Esophagus (tissue), 2 donors: ENCODE measurements around the gene OGFOD1. TPM values are rescaled to one million over a fixed set of nuclear protein-coding genes. Genes with fewer than 3 reads are reported as not detected.
"Not testable (repeated sequence)": the region's sequence is repeated elsewhere in the genome, so short reads cannot be mapped to it uniquely, and the experiment has no call there.

Experiments used
- H3K27ac ChIP-seq, 2 donors: one replicate each; pipeline ENCODE4 v1.5.1; 2013; ENCODE audit warnings: low read depth in 2 of 2, mild to moderate bottlenecking in 2 of 2, inconsistent platforms in 1 of 2, low read length in 1 of 2, moderate library complexity in 1 of 2
- H3K27me3 ChIP-seq, 2 donors: one replicate each; pipeline ENCODE4 v1.6.1; 2013; ENCODE audit warnings: low read length in 2 of 2, control low read depth in 1 of 2, mild to moderate bottlenecking in 1 of 2; ENCODE audit not compliant: insufficient read depth in 2 of 2, control insufficient read depth in 1 of 2
- H3K36me3 ChIP-seq, 2 donors: one replicate each; pipeline ENCODE4 v1.6.1; 2013; ENCODE audit warnings: low read length in 1 of 2; ENCODE audit not compliant: control insufficient read depth in 2 of 2, insufficient read depth in 2 of 2
- H3K4me1 ChIP-seq, 2 donors: one replicate each; pipeline ENCODE4 v1.6.1; 2013; ENCODE audit warnings: low read length in 1 of 2; ENCODE audit not compliant: control insufficient read depth in 2 of 2, insufficient read depth in 2 of 2
- H3K4me3 ChIP-seq, 2 donors: one replicate each; pipeline ENCODE4 v1.5.1; 2013; ENCODE audit warnings: low read length in 2 of 2, mild to moderate bottlenecking in 2 of 2, low read depth in 1 of 2, moderate library complexity in 1 of 2
- H3K9me3 ChIP-seq, 2 donors: one replicate each; pipeline ENCODE4 v1.6.1; 2013; ENCODE audit warnings: mild to moderate bottlenecking in 2 of 2, low read depth in 1 of 2, low read length in 1 of 2, moderate library complexity in 1 of 2; ENCODE audit not compliant: control insufficient read depth in 2 of 2, insufficient read depth in 1 of 2
- WGBS, 2 donors: extraction: QIAGEN DNeasy Blood & Tissue Kit; methylation state at CpG; one replicate each; pipeline ENCODE4 v1.1.7; 2013; 5-methylcytosine and 5-hydroxymethylcytosine counted together
- polyA plus RNA-seq, 2 donors: library from polyadenylated mRNA; stranded (reverse); fragments of 200-250 nt; gene quantifications; one replicate each; pipeline ENCODE4 v1.2.3, GENCODE V29; 2013
- donor health status: healthy with polysubstance abuse.
- donor health status: Bipolar disorder and iron deficiency.

OGFOD1 gene
- polyA plus RNA-seq, 2 donors, result 9.9 to 16.8 TPM

- Histone ChIP-seq H3K36me3 (peaks cover 2 to 8% of the 10 kb centered on the region in 2 donors), H3K27ac (no peak overlapping the region), H3K27me3 (no peaks in the 10 kb centered on the region), H3K4me1 (peaks cover 0 to 3% of the 10 kb centered on the region in 2 donors), H3K9me3 (no peaks in the 10 kb centered on the region), H3K4me3 (no peak overlapping the region)
- WGBS, 2 donors, result 89 to 90% methylated on average over 2 of the region's 2 CpGs
Measured at GRCh38 chr16:56477096-56477878, 25.9 kb downstream of the OGFOD1 start.

GRCh38 chr16:56478281-56479049 lies 27.1 kb downstream of the OGFOD1 start:
- no peak overlapping the region for H3K27ac ChIP-seq
- H3K36me3 ChIP-seq, result peaks cover 2 to 10% of the 10 kb centered on the region in 2 donors
- H3K27me3 ChIP-seq, result no peaks in the 10 kb centered on the region
- no peaks in the 10 kb centered on the region for H3K9me3 ChIP-seq
- H3K4me3 ChIP-seq, result no peak overlapping the region
- H3K4me1 ChIP-seq, result peaks cover 0 to 3% of the 10 kb centered on the region in 2 donors
- 82 to 83% methylated on average over 2 of the region's 2 CpGs for WGBS, 2 donors

- Histone ChIP-seq H3K4me1 (peaks cover 0 to 3% of the 10 kb centered on the region in 2 donors), H3K36me3 (peaks cover under 1 to 10% of the 10 kb centered on the region in 2 donors), H3K9me3 (no peaks in the 10 kb centered on the region), H3K27me3 (no peaks in the 10 kb centered on the region), H3K4me3 (no peak overlapping the region), H3K27ac (no peak overlapping the region)
- 92 to 93% methylated on average over 2 of the region's 2 CpGs for WGBS, 2 donors
Measured at GRCh38 chr16:56479469-56479868, 28.1 kb downstream of the OGFOD1 start.

- no peak overlapping the region for H3K27ac ChIP-seq
- 77 to 80% methylated on average over 7 of the region's 7 CpGs for WGBS, 2 donors
- no peaks in the 10 kb centered on the region for H3K9me3 ChIP-seq
- H3K27me3 ChIP-seq, result no peaks in the 10 kb centered on the region
- peaks cover 0 to 3% of the 10 kb centered on the region in 2 donors for H3K4me1 ChIP-seq
- H3K36me3 ChIP-seq, result peaks cover 2 to 11% of the 10 kb centered on the region in 2 donors
- H3K4me3 ChIP-seq, result no peak overlapping the region
Measured at GRCh38 chr16:56480776-56481467, 29.6 kb downstream of the OGFOD1 start.

- Histone ChIP-seq H3K4me3 (no peak overlapping the region), H3K27me3 (no peaks in the 10 kb centered on the region), H3K9me3 (no peaks in the 10 kb centered on the region), H3K27ac (no peak overlapping the region), H3K4me1 (peaks cover 0 to 3% of the 10 kb centered on the region in 2 donors), H3K36me3 (peaks cover 2 to 11% of the 10 kb centered on the region in 2 donors)
- WGBS, 2 donors, result 86 to 87% methylated on average over 2 of the region's 2 CpGs
Measured at GRCh38 chr16:56481468-56482122, 30.2 kb downstream of the OGFOD1 start.

GRCh38 chr16:56482683-56483236 lies 31.4 kb downstream of the OGFOD1 start:
- H3K4me1 ChIP-seq, result peaks cover 0 to 3% of the 10 kb centered on the region in 2 donors
- no peaks in the 10 kb centered on the region for H3K9me3 ChIP-seq
- 90 to 93% methylated on average over 5 of the region's 5 CpGs for WGBS, 2 donors
- peaks cover 2 to 11% of the 10 kb centered on the region in 2 donors for H3K36me3 ChIP-seq
- no peaks in the 10 kb centered on the region for H3K27me3 ChIP-seq
- H3K4me3 ChIP-seq, result no peak overlapping the region
- peak overlapping the region in 1 of 2 donors; percentile 18 for H3K27ac ChIP-seq

GRCh38 chr16:56483394-56483793 lies 32.0 kb downstream of the OGFOD1 start:
- no peak overlapping the region for H3K27ac ChIP-seq
- H3K27me3 ChIP-seq, result no peaks in the 10 kb centered on the region
- no peak overlapping the region for H3K4me3 ChIP-seq
- peaks cover 0 to 3% of the 10 kb centered on the region in 2 donors for H3K4me1 ChIP-seq
- peaks cover 2 to 11% of the 10 kb centered on the region in 2 donors for H3K36me3 ChIP-seq
- H3K9me3 ChIP-seq, result no peaks in the 10 kb centered on the region

GRCh38 chr16:56488035-56488434 lies 36.7 kb downstream of the OGFOD1 start:
- Histone ChIP-seq H3K4me1 (no peaks in the 10 kb centered on the region), H3K27ac (no peak overlapping the region), H3K27me3 (no peaks in the 10 kb centered on the region), H3K36me3 (peaks cover 2 to 8% of the 10 kb centered on the region in 2 donors), H3K9me3 (no peaks in the 10 kb centered on the region), H3K4me3 (no peak overlapping the region)
- 71 to 75% methylated on average over 5 of the region's 5 CpGs for WGBS, 2 donors

- H3K27me3 ChIP-seq, H3K27ac ChIP-seq, H3K4me1 ChIP-seq, H3K36me3 ChIP-seq, H3K9me3 ChIP-seq, H3K4me3 ChIP-seq: not testable (repeated sequence)
- 96 to 100% methylated on average over 1 of the region's 1 CpG for WGBS, 2 donors
Measured at GRCh38 chr16:56488868-56489267, 37.5 kb downstream of the OGFOD1 start.
